ENCODE measurements around the gene LYRM1. TPM values are rescaled to one million over a fixed set of nuclear protein-coding genes. Genes with fewer than 3 reads are reported as not detected.
"Not testable (repeated sequence)": the region's sequence is repeated elsewhere in the genome, so short reads cannot be mapped to it uniquely, and the experiment has no call there.

Gene LYRM1
- total RNA-seq, 2 donors from 2014 or later = 11.7 to 20.1 TPM

GRCh38 chr16:20918486-20919239, 18.1 kb downstream of the LYRM1 start:
- intact Hi-C loops (cut with DNase I, micrococcal nuclease) = loop anchor here in 1 of 2 donors (10.0 kb wide), 1 partner anchor 54 kb away; no protein-coding TSS in a partner anchor
- ATAC-seq (no peak), DNase-seq (no peak)

- DNase-seq = no peak
Measured at GRCh38 chr16:20920091-20920490, 19.5 kb downstream of the LYRM1 start.

GRCh38 chr16:20920799-20921198, 20.2 kb downstream of the LYRM1 start:
- no peak for ATAC-seq
- intact Hi-C loops (cut with DNase I, micrococcal nuclease) = no loop called here
- DNase-seq = no peak

More at GRCh38 chr16:20920091-20920490, 19.5 kb downstream of the LYRM1 start:
- no peak for ATAC-seq
- intact Hi-C loops (cut with DNase I, micrococcal nuclease) = no loop called here

- no peak for ATAC-seq
- intact Hi-C loops (cut with DNase I, micrococcal nuclease) = no loop called here
- no peak for DNase-seq
Measured at GRCh38 chr16:20923876-20924275, 23.3 kb downstream of the LYRM1 start.

GRCh38 chr16:20925751-20926150, 25.2 kb downstream of the LYRM1 start:
- intact Hi-C loops (cut with DNase I, micrococcal nuclease) = no loop called here
- ATAC-seq (peak; percentile 80), DNase-seq (no peak)

GRCh38 chr16:20928774-20929411, 28.3 kb downstream of the LYRM1 start:
- DNase-seq (no peak), ATAC-seq (no peak)
- intact Hi-C loops (cut with DNase I, micrococcal nuclease) = no loop called here

- DNase-seq; ATAC-seq; intact Hi-C loops (cut with DNase I, micrococcal nuclease): not testable (repeated sequence)
Measured at GRCh38 chr16:20929676-20930364, 29.2 kb downstream of the LYRM1 start.

- ATAC-seq (no peak), DNase-seq (no peak)
- intact Hi-C loops (cut with DNase I, micrococcal nuclease) = no loop called here
Measured at GRCh38 chr16:20930365-20930690, 29.8 kb downstream of the LYRM1 start.

GRCh38 chr16:20931066-20931600, 30.6 kb downstream of the LYRM1 start:
- ATAC-seq (no peak), DNase-seq (no peak)
- intact Hi-C loops (cut with DNase I, micrococcal nuclease) = no loop called here

GRCh38 chr16:20933589-20933988, 33.0 kb downstream of the LYRM1 start:
- ATAC-seq = no peak
- no peak for DNase-seq
- intact Hi-C loops (cut with DNase I, micrococcal nuclease) = no loop called here

GRCh38 chr16:20937736-20938135, 37.2 kb downstream of the LYRM1 start:
- peak; percentile 50 to 52 for DNase-seq
- intact Hi-C loops (cut with DNase I, micrococcal nuclease) = no loop called here
- ATAC-seq = peak; percentile 97

- no peak for ATAC-seq
Measured at GRCh38 chr16:20938426-20938825, 37.9 kb downstream of the LYRM1 start.

GRCh38 chr16:20939611-20940010, 39.0 kb downstream of the LYRM1 start:
- DNase-seq (no peak), ATAC-seq (no peak)
- intact Hi-C loops (cut with DNase I, micrococcal nuclease) = no loop called here

More at GRCh38 chr16:20938426-20938825, 37.9 kb downstream of the LYRM1 start:
- no peak for DNase-seq
- intact Hi-C loops (cut with DNase I, micrococcal nuclease) = no loop called here

- DNase-seq (no peak), ATAC-seq (peak; percentile 19)
- intact Hi-C loops (cut with DNase I, micrococcal nuclease) = no loop called here
Measured at GRCh38 chr16:20940871-20941635, 40.5 kb downstream of the LYRM1 start.

- DNase-seq = no peak
- ATAC-seq = no peak
- intact Hi-C loops (cut with DNase I, micrococcal nuclease) = no loop called here
Measured at GRCh38 chr16:20941636-20941926, 41.0 kb downstream of the LYRM1 start.

- intact Hi-C loops (cut with DNase I, micrococcal nuclease) = no loop called here
- ATAC-seq = no peak
Measured at GRCh38 chr16:20942256-20942655, 41.7 kb downstream of the LYRM1 start.

GRCh38 chr16:20944861-20945574, 44.4 kb downstream of the LYRM1 start:
- ATAC-seq = no peak
- DNase-seq = no peak
- intact Hi-C loops (cut with DNase I, micrococcal nuclease) = no loop called here

More at GRCh38 chr16:20942256-20942655, 41.7 kb downstream of the LYRM1 start:
- DNase-seq = no peak

GRCh38 chr16:20945575-20945875, 45.0 kb downstream of the LYRM1 start:
- intact Hi-C loops (cut with DNase I, micrococcal nuclease); DNase-seq; ATAC-seq: not testable (repeated sequence)

Data from left colon (tissue), 2 donors.